IMR-90 (cell line): ENCODE data around the gene PCSK5.

Experiments used
- BHLHE40 ChIP-seq: fragments of 150-350 bp; IDR thresholded peaks from 2 replicates; pipeline ENCODE4 v1.6.1; 2016; ENCODE audit warnings: mild to moderate bottlenecking, low read depth, low read length
- POLR2A ChIP-seq: IDR thresholded peaks from 2 replicates; pipeline ENCODE4 v1.6.1; 2012; ENCODE audit warnings: mild to moderate bottlenecking, low read depth, low read length
- TF ChIP-seq, protein P1 (sequence below): conservative IDR thresholded peaks from 2 replicates; pipeline ENCODE4 v1.5.1; 2012; ENCODE audit warnings: mild to moderate bottlenecking, low read depth, low read length, improper control_type of control experiment
- TF ChIP-seq, protein P2 (sequence below): fragments of 150-350 bp; IDR thresholded peaks from 2 replicates; pipeline ENCODE4 v1.6.1; 2016; ENCODE audit warnings: low read depth, mild to moderate bottlenecking, low read length, moderate library complexity, borderline replicate concordance

DNA sequence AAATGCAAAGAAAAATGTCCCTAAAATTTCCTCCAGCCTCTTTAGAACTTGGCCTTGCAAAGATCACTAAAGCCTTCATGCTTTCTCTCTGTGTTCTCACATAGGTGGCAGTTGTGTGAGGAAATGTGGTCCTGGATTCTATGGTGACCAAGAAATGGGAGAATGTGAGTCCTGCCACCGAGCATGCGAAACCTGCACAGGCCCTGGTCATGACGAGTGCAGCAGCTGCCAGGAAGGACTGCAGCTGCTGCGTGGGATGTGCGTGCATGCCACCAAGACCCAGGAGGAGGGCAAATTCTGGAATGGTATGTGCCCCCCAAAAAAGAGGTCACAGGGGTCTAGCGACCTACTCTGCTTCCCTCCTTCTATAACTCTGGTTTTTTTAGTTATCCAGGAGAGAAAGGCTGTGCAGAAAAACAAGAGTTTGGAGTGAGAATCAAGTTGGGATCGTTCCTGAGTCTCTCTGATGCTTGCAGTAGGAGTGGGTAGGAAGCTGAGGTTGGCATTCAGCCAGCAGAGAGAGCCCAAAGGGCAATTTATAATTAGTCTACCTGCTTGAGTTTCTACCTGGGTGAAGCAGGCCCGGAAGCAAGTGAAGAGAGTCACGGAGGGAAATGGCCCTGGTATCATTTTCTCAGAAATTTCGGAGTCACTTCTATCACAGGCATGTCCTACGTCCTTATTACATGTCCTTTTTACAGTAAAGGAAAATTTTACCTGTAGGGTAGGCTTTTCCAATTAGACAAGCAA is 406.3 kb downstream of the PCSK5 start:
- TF ChIP-seq, protein P1, sequence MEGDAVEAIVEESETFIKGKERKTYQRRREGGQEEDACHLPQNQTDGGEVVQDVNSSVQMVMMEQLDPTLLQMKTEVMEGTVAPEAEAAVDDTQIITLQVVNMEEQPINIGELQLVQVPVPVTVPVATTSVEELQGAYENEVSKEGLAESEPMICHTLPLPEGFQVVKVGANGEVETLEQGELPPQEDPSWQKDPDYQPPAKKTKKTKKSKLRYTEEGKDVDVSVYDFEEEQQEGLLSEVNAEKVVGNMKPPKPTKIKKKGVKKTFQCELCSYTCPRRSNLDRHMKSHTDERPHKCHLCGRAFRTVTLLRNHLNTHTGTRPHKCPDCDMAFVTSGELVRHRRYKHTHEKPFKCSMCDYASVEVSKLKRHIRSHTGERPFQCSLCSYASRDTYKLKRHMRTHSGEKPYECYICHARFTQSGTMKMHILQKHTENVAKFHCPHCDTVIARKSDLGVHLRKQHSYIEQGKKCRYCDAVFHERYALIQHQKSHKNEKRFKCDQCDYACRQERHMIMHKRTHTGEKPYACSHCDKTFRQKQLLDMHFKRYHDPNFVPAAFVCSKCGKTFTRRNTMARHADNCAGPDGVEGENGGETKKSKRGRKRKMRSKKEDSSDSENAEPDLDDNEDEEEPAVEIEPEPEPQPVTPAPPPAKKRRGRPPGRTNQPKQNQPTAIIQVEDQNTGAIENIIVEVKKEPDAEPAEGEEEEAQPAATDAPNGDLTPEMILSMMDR: no peak
- TF ChIP-seq BHLHE40: no peak
- TF ChIP-seq POLR2A: no peak
- TF ChIP-seq, protein P2, sequence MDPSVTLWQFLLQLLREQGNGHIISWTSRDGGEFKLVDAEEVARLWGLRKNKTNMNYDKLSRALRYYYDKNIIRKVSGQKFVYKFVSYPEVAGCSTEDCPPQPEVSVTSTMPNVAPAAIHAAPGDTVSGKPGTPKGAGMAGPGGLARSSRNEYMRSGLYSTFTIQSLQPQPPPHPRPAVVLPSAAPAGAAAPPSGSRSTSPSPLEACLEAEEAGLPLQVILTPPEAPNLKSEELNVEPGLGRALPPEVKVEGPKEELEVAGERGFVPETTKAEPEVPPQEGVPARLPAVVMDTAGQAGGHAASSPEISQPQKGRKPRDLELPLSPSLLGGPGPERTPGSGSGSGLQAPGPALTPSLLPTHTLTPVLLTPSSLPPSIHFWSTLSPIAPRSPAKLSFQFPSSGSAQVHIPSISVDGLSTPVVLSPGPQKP: no peak
